Superior temporal gyrus (tissue), 1 donor: ENCODE measurements around the gene OSBPL3.

Experiments
- DNase-seq: peaks from one replicate; pipeline ENCODE4 v3.0.0-alpha.2; 2016; ENCODE audit errors: extremely low spot score

OSBPL3 gene

DNA sequence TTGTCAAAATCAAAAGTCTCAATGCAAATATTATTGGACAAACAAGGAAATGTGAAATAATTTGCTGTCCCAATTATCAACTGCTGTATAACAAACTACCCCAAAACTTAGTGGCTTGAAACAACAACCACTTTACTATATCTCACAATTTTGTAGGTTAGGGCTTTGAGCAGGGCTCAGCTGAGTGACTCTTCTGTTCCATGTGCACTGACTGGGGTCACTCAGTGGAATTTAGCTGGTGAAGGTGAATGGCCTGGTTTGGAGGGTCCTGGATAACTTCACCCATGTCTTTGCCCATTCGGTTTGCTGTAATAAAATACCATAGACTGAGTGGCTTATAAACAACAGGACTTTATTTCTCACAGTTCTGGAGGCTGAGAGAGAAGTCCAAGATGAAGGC, 219.0 kb downstream of the OSBPL3 start:
- no peak for DNase-seq

DNA sequence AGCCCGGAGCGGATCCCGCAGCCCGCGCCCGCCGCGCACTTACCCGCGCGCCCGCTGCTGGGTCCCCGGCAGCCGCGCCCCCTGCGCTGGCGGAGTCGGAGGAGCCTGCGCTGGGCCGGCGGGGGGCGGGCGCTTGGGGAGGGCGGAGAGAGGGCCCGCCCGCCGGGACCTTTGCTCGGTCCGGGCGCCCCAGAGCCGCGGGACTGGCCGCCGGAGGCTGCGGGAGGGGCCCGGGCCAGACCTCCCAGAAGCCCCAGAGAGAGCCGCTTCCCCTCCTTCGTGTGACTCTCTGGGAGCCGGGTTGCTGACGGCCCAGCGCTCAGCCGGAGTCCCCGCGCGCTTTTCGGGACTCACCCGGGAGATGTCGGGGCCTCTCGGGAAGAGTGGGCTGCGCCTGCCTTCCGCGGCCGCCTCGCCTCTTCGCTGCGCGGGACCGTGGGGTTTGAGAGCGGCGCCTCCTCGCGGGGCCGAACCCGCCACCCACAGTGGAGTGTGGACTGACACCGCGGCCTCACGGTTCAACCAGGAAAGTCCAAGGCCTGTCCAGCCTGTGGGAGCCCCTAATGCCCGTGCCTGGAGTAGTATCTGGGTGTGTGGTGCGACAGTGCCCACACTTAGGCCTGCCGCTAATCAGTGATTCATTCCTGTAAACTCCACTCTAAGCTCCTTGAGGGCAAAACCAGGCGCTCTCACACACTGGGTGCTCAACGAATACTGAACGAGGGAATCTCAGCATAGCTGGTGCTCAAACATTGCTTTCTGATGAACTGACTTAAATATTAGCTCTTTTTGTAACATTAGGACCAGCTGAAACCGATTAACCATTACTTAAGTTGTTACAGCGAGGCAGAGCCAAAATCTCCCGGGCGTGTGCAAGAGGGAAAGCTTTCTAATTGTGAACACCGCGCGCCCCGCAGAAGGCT, 222.4 kb downstream of the OSBPL3 start, which contains the start of gene GSDME:
Gene GSDME, minus strand, starts transcription at position 112 of the 923 bp plus-strand sequence. CDS start 7,690 bp downstream, outside the sequence.
- no peak for DNase-seq

DNA sequence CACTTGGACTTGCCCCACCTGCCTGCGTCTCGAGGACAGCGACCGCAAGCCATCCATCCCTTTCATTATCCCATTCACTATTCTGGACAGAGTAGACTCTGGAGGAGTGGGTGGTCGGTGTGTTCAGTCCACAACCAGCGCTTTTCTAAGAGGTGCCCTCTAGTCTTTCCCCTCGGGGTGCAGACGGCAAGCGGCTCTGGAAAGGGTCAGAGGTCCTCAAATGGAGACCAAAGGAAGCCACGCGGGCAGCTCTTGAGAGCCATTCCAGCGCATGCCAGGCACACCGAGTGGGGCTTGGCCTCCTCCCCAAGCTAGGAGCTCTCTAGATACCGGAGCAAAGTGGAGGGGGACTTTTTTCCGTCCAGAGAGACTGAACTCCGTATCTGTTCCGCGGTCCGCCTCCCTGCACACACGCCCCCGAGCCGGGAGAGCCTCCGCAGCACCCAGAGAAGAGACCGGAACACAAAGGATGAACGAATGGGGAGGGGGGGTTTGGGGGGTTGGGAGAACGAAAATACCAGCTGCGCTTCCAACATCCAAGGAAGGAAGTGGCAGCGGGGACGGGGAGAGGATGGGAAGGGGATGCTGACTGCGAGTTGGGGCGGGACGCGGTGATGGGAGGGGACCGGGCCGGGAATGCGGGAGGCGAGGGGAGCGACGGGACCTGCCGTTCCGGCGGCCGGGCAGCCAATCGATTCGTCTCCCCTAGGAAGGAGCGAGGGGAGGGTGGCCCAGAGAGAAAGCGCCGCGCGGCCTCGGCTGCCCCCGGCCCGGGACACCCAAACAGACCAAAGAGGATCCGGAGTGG, 223.2 kb downstream of the OSBPL3 start:
- DNase-seq: peak; percentile 47

DNA sequence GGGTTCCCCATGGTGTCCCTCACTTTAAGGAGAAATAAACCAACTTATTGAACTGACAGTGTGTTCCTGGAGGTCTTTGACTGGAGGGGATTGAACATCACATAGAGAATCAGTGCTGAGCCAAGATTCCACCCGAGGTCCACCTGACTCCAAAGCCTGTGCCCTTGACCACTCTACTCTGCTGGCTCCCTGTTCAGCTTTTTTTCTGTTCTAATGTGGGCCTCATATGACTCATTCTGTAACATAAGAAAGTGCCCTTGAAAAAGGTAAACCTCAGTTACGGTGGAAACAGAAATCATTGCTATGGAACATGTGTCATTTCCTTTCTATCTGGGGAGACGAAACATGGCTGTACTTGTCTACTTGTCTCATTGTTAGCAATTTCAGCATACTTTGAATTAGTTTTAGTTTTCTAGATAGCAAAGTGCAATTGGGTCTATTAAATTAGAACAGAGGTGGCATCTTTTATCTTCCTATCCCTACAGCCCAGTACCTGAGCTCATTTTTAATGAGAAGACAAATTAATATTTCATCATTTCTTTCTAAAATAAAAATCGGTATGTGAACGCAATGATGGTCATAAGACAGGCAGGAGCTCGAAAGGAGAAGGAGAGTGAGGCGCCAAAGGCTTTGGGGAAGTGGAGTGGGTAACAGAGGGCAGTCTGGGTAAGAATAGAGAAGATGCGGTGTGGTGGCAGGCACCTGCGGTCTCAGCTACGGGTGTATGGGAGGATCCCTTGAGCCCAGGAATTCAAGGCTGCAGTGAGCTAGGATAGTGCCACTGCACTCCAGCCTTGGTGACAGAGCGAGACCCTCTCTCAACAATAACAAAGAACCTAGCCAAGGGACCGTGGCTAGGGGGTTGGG, 224.2 kb downstream of the OSBPL3 start:
- DNase-seq: no peak

DNA sequence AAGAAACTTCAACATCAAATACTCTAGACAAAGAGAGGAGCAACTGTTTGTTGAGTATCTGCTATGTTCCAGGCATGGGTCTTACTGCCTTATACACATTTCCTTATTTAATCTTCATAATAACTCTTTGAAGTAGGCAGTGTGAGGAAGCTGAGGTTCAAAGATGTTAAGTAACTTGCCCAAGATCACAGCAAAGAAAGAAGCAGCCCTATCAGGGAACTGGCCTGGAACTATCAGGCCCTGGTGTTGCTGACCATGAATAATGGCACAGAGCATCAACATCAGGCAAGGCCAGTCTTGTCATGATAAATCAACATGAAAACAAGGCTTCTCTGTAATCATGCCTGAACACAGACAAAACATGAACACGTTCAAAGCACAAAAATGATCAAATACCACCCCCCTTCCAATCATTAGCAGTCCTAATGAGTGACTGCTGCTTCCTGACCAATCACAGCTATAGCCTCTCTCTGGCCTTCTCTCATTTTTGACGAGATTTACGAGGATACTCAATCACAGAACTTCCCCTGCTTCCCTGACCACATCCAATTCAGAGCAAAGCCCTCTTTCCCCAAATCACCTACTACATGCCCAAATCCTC, 225.0 kb downstream of the OSBPL3 start:
- DNase-seq: no peak

GRCh38 chr7:24752073-24752800, 227.7 kb downstream of the OSBPL3 start:
- no peak for DNase-seq

GRCh38 chr7:24751484-24751883, 228.5 kb downstream of the OSBPL3 start:
- no peak for DNase-seq

GRCh38 chr7:24750441-24751055, 229.4 kb downstream of the OSBPL3 start:
- DNase-seq: no peak

- no peak for DNase-seq
Observed at GRCh38 chr7:24748521-24748920, 231.5 kb downstream of the OSBPL3 start.
